GM18858 (cell line): ENCODE data around the gene PRKCQ.

Experiments
- ATAC-seq: cut with Tn5 transposase; IDR thresholded peaks from one replicate; pipeline ENCODE4 v1.9.1; 2021; ENCODE audit not compliant: unreplicated experiment

PRKCQ gene

GRCh38 chr10:6570893-6571292 lies 9.2 kb downstream of the PRKCQ start:
- ATAC-seq, result no peak

- no peak for ATAC-seq
These were observed 10.8 kb downstream of the PRKCQ start for GRCh38 chr10:6569259-6569658.

GRCh38 chr10:6567884-6568283 lies 12.2 kb downstream of the PRKCQ start:
- no peak for ATAC-seq

- ATAC-seq, result no peak
These were observed 12.8 kb downstream of the PRKCQ start for GRCh38 chr10:6567203-6567703.

GRCh38 chr10:6565588-6565987 lies 14.5 kb downstream of the PRKCQ start:
- no peak for ATAC-seq

- ATAC-seq, result no peak
These were observed 15.7 kb downstream of the PRKCQ start for GRCh38 chr10:6564367-6564766.

- ATAC-seq, result no peak
These were observed 16.3 kb downstream of the PRKCQ start for GRCh38 chr10:6563731-6564130.

GRCh38 chr10:6563075-6563474 lies 17.0 kb downstream of the PRKCQ start:
- no peak for ATAC-seq

- no peak for ATAC-seq
These were observed 17.9 kb downstream of the PRKCQ start for GRCh38 chr10:6562221-6562620.

GRCh38 chr10:6561552-6561951 lies 18.5 kb downstream of the PRKCQ start:
- no peak for ATAC-seq

- ATAC-seq, result no peak
These were observed 21.2 kb downstream of the PRKCQ start for GRCh38 chr10:6558759-6559461.

- no peak for ATAC-seq
These were observed 21.8 kb downstream of the PRKCQ start for GRCh38 chr10:6558272-6558671.

GRCh38 chr10:6553937-6554336 lies 26.1 kb downstream of the PRKCQ start:
- no peak for ATAC-seq

GRCh38 chr10:6543431-6544005 lies 36.6 kb downstream of the PRKCQ start:
- no peak for ATAC-seq

GRCh38 chr10:6542999-6543430 lies 37.1 kb downstream of the PRKCQ start:
- no peak for ATAC-seq

- ATAC-seq, result no peak
These were observed 40.2 kb downstream of the PRKCQ start for GRCh38 chr10:6539833-6540232.

- no peak for ATAC-seq
These were observed 42.3 kb downstream of the PRKCQ start for GRCh38 chr10:6537770-6538169.

GRCh38 chr10:6536102-6536501 lies 44.0 kb downstream of the PRKCQ start:
- no peak for ATAC-seq

- ATAC-seq, result no peak
These were observed 44.8 kb downstream of the PRKCQ start for GRCh38 chr10:6535156-6535764.

- no peak for ATAC-seq
These were observed 47.8 kb downstream of the PRKCQ start for GRCh38 chr10:6532321-6532720.

- ATAC-seq, result no peak
These were observed 49.1 kb downstream of the PRKCQ start for GRCh38 chr10:6530966-6531365.

- no peak for ATAC-seq
These were observed 49.8 kb downstream of the PRKCQ start for GRCh38 chr10:6530211-6530840.
